Transverse colon (tissue), 4 donors: ENCODE measurements around the gene SAMD15.
"Not testable (repeated sequence)": the region's sequence is repeated elsewhere in the genome, so short reads cannot be mapped to it uniquely, and the experiment has no call there.

Source experiments
- EP300 ChIP-seq: sonication (generic); formaldehyde crosslinking; IDR thresholded peaks from one replicate; pipeline ENCODE4 v1.6.1; 2017; ENCODE audit warnings: antibody characterized with exemption, low read depth
- POLR2A ChIP-seq: fragments of 450-650 bp; IDR thresholded peaks from one replicate; pipeline ENCODE4 v1.6.1; 2016; ENCODE audit warnings: antibody characterized with exemption, mild to moderate bottlenecking, moderate library complexity
- POLR2AphosphoS5 ChIP-seq, 3 donors: sonication (generic); formaldehyde crosslinking; IDR thresholded peaks; one replicate each; pipeline ENCODE4 v1.6.1; 2016; ENCODE audit warnings: antibody characterized with exemption in 3 of 3
- TF ChIP-seq, protein P1 (sequence below), 5 experiments: fragments of 200-600 bp in 3 of 5; fragments of 450-650 bp in 2 of 5; sonication (generic) in 3 of 5; IDR thresholded peaks; 1 replicate in 2 of 5; 2 replicates in 3 of 5; pipeline ENCODE4 v1.5.1; 2016 to 2017; ENCODE audit warnings: antibody characterized with exemption in 5 of 5, inconsistent platforms in 3 of 5, mild to moderate bottlenecking in 2 of 5, moderate library complexity in 1 of 5

DNA sequence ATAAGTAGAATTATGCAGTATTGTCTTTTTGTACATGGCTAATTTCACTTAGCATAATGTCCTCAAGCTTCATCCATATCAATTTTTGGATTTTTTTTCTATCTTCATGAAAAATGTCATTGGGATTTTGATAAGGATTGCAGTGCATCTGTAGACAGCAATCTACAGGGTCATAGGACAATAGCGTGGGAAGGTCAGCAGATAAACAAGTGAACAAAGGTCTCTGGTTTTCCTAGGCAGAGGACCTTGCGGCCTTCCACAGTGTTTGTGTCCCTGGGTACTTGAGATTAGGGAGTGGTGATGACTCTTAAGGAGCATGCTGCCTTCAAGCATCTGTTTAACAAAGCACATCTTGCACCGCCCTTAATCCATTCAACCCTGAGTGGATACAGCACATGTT lies 38.9 kb downstream of the SAMD15 start:
- TF ChIP-seq, protein P1, sequence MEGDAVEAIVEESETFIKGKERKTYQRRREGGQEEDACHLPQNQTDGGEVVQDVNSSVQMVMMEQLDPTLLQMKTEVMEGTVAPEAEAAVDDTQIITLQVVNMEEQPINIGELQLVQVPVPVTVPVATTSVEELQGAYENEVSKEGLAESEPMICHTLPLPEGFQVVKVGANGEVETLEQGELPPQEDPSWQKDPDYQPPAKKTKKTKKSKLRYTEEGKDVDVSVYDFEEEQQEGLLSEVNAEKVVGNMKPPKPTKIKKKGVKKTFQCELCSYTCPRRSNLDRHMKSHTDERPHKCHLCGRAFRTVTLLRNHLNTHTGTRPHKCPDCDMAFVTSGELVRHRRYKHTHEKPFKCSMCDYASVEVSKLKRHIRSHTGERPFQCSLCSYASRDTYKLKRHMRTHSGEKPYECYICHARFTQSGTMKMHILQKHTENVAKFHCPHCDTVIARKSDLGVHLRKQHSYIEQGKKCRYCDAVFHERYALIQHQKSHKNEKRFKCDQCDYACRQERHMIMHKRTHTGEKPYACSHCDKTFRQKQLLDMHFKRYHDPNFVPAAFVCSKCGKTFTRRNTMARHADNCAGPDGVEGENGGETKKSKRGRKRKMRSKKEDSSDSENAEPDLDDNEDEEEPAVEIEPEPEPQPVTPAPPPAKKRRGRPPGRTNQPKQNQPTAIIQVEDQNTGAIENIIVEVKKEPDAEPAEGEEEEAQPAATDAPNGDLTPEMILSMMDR (IDR thresholded peaks at IDR 0.05): not testable (repeated sequence)
- not testable (repeated sequence) for TF ChIP-seq POLR2A; POLR2AphosphoS5 (IDR thresholded peaks at IDR 0.05); EP300
